ENCODE data around the gene AP1AR.
"Not testable (repeated sequence)": the region's sequence is repeated elsewhere in the genome, so short reads cannot be mapped to it uniquely, and the experiment has no call there.

AP1AR gene

GRCh38 chr4:112231779-112232713 is at the start of gene AP1AR:
Gene AP1AR (plus strand): TSS chr4:112231787. CDS start chr4:112232092, 305 bp downstream.
- peak; percentile 44 for DNase-seq (ENCODE audit: low read depth)

GRCh38 chr4:112182604-112183003 is 49.0 kb upstream of the AP1AR start:
- no peak for DNase-seq (ENCODE audit: low read depth)

- DNase-seq (ENCODE audit: low read depth) = no peak
These were observed 48.3 kb upstream of the AP1AR start for GRCh38 chr4:112183252-112183651.

- DNase-seq (ENCODE audit: low read depth) = no peak
These were observed 47.1 kb upstream of the AP1AR start for GRCh38 chr4:112184438-112184837.

- no peak for DNase-seq (ENCODE audit: low read depth)
These were observed 46.3 kb upstream of the AP1AR start for GRCh38 chr4:112185334-112185733.

GRCh38 chr4:112185740-112186670 is 45.6 kb upstream of the AP1AR start:
- no peak for DNase-seq (ENCODE audit: low read depth)

- no peak for DNase-seq (ENCODE audit: low read depth)
These were observed 41.8 kb upstream of the AP1AR start for GRCh38 chr4:112189754-112190153.

GRCh38 chr4:112190684-112191083 is 40.9 kb upstream of the AP1AR start:
- DNase-seq (ENCODE audit: low read depth) = no peak

- no peak for DNase-seq (ENCODE audit: low read depth)
These were observed 35.1 kb upstream of the AP1AR start for GRCh38 chr4:112196461-112196860.

- DNase-seq (ENCODE audit: low read depth) = no peak
These were observed 32.5 kb upstream of the AP1AR start for GRCh38 chr4:112199041-112199440.

- DNase-seq (ENCODE audit: low read depth) = no peak
These were observed 29.6 kb upstream of the AP1AR start for GRCh38 chr4:112201915-112202505.

- no peak for DNase-seq (ENCODE audit: low read depth)
These were observed 28.0 kb upstream of the AP1AR start for GRCh38 chr4:112203593-112203992.

- no peak for DNase-seq (ENCODE audit: low read depth)
These were observed 25.2 kb upstream of the AP1AR start for GRCh38 chr4:112206431-112206830.

- DNase-seq (ENCODE audit: low read depth) = not testable (repeated sequence)
These were observed 23.2 kb upstream of the AP1AR start for GRCh38 chr4:112208137-112209095.

GRCh38 chr4:112210777-112211176 is 20.8 kb upstream of the AP1AR start:
- no peak for DNase-seq (ENCODE audit: low read depth)

- DNase-seq (ENCODE audit: low read depth) = no peak
These were observed 18.5 kb upstream of the AP1AR start for GRCh38 chr4:112213091-112213490.

GRCh38 chr4:112213856-112214255 is 17.7 kb upstream of the AP1AR start:
- peak; percentile 42 for DNase-seq (ENCODE audit: low read depth)

GRCh38 chr4:112214390-112215264 is 17.0 kb upstream of the AP1AR start:
- DNase-seq (ENCODE audit: low read depth) = no peak

GRCh38 chr4:112219826-112220366 is 11.7 kb upstream of the AP1AR start:
- no peak for DNase-seq (ENCODE audit: low read depth)
